Astrocyte of the cerebellum (primary cell): Measurements from ENCODE around the gene SORL1-AS1.
"Not testable (repeated sequence)": the region's sequence is repeated elsewhere in the genome, so short reads cannot be mapped to it uniquely, and the experiment has no call there.

Experiments used
- DNase-seq: peaks from one replicate; pipeline ENCODE4 v3.0.0-alpha.2; 2011; ENCODE audit warnings: low read depth
- H3K4me3 ChIP-seq: 2 replicates; pipeline ENCODE4 v1.5.1; 2011; ENCODE audit warnings: mild to moderate bottlenecking, low read depth, low read length, moderate library complexity
- in situ Hi-C: cut with HindIII; loops from 2 replicates; pipeline ENCODE4 v1.10.0; 2017; ENCODE audit warnings: low sequenced_read_pairs
- TF ChIP-seq, protein P1 (sequence below): IDR thresholded peaks from 2 replicates; pipeline ENCODE4 v1.5.1; 2012; ENCODE audit warnings: low read length, low read depth, moderate library complexity, mild to moderate bottlenecking; ENCODE audit errors: missing control alignments

Gene SORL1-AS1

GRCh38 chr11:121483805-121484480, 31.2 kb upstream of the SORL1-AS1 start:
- no peak overlapping the region for H3K4me3 ChIP-seq
- in situ Hi-C loops: no loop called here
- TF ChIP-seq, protein P1, sequence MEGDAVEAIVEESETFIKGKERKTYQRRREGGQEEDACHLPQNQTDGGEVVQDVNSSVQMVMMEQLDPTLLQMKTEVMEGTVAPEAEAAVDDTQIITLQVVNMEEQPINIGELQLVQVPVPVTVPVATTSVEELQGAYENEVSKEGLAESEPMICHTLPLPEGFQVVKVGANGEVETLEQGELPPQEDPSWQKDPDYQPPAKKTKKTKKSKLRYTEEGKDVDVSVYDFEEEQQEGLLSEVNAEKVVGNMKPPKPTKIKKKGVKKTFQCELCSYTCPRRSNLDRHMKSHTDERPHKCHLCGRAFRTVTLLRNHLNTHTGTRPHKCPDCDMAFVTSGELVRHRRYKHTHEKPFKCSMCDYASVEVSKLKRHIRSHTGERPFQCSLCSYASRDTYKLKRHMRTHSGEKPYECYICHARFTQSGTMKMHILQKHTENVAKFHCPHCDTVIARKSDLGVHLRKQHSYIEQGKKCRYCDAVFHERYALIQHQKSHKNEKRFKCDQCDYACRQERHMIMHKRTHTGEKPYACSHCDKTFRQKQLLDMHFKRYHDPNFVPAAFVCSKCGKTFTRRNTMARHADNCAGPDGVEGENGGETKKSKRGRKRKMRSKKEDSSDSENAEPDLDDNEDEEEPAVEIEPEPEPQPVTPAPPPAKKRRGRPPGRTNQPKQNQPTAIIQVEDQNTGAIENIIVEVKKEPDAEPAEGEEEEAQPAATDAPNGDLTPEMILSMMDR: no peak
- DNase-seq: no peak

DNA sequence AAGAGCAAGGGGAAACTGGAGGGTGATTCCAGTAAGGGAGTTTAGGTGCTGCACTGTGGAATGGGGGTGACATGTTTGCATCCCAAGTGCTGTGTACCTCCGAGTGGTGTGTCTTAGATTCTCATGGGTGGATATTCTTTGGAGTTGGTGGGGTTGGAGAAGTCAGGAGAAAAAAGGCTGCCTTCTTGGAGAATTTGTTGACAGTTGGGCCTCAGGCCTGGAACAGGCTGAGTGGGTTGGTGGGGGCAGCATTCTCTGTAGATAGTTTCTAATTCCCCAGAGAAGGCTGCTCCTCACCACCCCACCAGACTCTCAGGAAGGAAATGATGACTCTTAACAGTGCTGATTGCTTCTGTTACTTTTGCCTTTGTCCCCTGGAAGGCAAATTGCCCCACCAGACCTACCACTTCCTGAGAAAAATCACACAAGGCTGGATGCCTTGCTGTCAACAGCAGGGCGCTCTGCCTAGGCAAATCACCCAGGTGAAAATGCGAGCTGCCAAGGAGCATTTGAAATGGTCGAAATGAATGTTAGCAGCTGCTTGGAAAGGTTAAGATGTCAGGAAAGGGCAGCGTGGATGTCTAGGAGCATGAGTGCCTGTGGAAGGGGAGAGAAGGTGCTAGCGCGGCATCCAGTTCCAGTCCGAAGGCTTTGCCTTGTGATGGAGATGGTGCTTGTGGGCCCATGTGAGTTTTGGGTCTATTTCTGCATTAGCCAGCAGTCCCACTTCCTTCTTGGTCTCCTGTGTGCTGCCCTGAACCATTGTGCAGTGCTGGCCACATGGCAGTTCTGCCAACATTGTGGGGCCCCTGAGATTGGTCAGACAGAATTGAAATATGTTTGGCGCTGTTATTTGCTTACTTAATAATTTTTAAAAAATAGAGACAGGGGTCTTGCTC, 29.7 kb upstream of the SORL1-AS1 start:
- no peak for DNase-seq
- in situ Hi-C loops: no loop called here
- TF ChIP-seq, protein P1: no peak
- no peak overlapping the region for H3K4me3 ChIP-seq

DNA sequence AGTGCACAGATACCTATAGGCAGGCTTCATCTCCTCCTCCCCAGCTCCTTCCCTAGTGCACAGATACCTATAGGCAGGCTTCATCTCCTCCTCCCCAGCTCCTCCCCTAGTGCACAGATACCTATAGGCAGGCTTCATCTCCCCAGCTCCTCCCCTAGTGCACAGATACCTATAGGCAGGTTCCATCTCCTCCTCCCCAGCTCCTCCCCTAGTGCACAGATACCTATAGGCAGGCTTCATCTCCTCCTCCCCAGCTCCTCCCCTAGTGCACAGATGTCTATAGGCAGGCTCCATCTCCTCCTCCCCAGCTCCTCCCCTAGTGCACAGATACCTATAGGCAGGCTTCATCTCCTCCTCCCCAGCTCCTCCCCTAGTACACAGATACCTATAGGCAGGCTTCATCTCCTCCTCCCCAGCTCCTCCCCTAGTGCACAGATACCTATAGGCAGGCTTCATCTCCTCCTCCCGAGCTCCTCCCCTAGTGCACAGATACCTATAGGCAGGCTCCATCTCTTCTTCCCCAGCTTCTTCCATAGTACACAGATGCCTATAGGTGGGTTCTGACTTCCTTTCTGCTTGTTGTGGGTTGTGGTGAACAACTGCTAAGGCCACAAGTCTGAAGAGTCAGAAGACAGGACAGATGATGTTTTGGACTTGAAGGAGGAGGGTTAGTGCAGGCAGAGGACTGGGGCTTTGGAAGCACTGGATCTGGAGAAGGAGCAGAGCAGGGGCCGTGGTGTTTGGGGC, 28.9 kb upstream of the SORL1-AS1 start:
- H3K4me3 ChIP-seq, in situ Hi-C loops, DNase-seq: not testable (repeated sequence)

GRCh38 chr11:121479698-121480238, 27.0 kb upstream of the SORL1-AS1 start:
- no peak for DNase-seq
- in situ Hi-C loops: no loop called here
- H3K4me3 ChIP-seq: no peak overlapping the region
- TF ChIP-seq, protein P1: no peak

- in situ Hi-C loops: no loop called here
- no peak overlapping the region for H3K4me3 ChIP-seq
- DNase-seq: no peak
- TF ChIP-seq, protein P1: no peak
These were observed 26.3 kb upstream of the SORL1-AS1 start for GRCh38 chr11:121478895-121479697.

DNA sequence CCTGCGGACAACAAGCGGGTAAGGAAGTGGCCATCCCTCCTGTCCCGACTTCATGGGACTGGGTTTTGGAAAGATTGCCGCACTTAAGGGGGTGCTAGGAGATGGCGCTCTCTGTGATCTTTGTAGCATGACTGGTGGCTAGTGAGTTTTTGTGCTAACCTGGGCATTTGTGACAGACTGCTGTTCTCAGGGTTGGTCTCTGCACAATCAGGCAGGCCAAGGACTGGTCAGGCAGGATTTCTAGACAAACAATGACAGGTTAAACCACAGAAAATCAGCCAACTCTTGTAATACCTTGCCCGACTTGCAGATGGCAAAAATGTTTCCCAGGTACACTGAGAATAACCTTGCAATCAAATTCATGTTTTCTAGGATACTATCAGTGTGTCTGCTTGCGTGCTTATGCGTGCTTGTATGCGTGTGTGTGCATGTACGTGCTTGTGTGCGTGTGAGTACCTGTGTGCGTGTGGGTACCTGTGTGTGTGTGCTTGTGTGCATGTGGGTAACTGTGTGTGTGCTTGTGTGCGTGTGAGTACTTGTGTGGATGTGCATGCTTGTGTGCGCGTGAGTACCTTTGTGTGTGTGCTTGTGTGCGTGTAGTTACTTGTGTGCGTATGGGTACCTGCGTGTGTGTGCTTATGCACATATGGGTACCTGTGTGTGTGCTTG, 25.6 kb upstream of the SORL1-AS1 start:
- in situ Hi-C loops: no loop called here
- no peak for DNase-seq
- TF ChIP-seq, protein P1: no peak
- no peak overlapping the region for H3K4me3 ChIP-seq
